SK-N-MC (cell line): ENCODE measurements around the gene PTPRN2.

ENCODE experiments used
- EZH2 ChIP-seq: fragments of 200-600 bp; sonication (generic); IDR thresholded peaks from one replicate; pipeline ENCODE4 v1.6.1; 2017; ENCODE audit warnings: antibody characterized with exemption
- POLR2AphosphoS5 ChIP-seq: IDR thresholded peaks from 2 replicates; pipeline ENCODE4 v1.6.1; 2012; ENCODE audit warnings: mild to moderate bottlenecking, low read depth, low read length, borderline replicate concordance

- TF ChIP-seq POLR2AphosphoS5 (no peak), EZH2 (no peak)
Measured at GRCh38 chr7:158192184-158192835, 395.3 kb downstream of the PTPRN2 start.
